AG08396 (cell line): Measurements from ENCODE around the gene PIM2.
A peak's percentile ranks its signal among the peaks of the same experiment; 100 is the strongest.

Experiments
- DNase-seq: peaks from one replicate; pipeline ENCODE4 v3.0.0; 2012; ENCODE audit warnings: low spot score, mixed read lengths

PIM2 gene

DNA sequence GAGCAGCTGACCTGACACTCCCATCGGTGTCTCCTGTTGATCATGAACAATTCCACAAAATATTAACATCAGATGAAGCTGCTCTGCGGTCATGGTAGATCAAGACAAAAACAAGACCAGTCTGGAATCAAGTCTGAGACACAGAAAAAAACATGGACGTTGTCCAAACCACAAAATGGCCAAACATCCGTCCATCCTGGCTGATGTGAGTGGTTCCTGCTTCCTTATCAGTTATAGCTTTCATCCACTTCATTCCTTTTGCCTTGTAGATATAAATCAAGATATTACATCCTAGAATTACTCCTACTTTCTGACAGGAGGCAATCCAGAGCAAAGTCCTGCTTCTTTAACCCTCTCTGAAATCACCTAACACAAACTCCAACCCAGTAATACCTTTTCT lies 54.6 kb downstream of the PIM2 start:
- peak; percentile 29 for DNase-seq
